Measurements from ENCODE around the gene HBEGF. TPM values are rescaled to one million over a fixed set of nuclear protein-coding genes. Genes with fewer than 3 reads are reported as not detected.

The HBEGF gene
- total RNA-seq, 4 donors from 2014 or later: 4.7 to 17.4 (median 6.6) TPM

DNA sequence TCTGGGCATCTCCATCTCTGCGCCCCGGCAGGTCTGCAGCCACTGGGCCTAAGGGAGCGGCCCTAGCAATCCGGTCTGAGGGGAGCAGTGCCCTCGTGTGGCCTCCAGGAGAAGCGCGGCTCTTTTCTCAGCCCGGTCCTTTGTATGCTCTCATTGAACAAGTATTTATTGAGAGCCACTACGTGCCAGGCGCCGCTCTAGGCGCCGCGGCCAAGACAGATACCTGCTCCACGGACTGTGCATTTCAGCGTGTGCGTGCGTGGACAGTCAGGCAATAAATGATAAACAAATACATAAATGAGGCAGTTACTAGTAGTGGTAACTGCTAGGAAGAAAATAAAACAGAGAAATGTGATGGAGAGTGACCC, 11.3 kb upstream of the HBEGF start:
- WGBS, 2 donors (ENCODE audit: low coverage in 1 of 2): 0 to 2% methylated on average over 9 of the region's 18 CpGs
- Histone ChIP-seq H3K36me3 (no peaks in the 10 kb centered on the region), H3K4me1 (peaks cover 0 to 11% (median 8%) of the 10 kb centered on the region in 3 donors), H3K9me3 (no peaks in the 10 kb centered on the region), H3K4me3 (peak overlapping the region in 1 of 2 donors; percentile 6), H3K27ac (no peak overlapping the region), H3K27me3 (no peaks in the 10 kb centered on the region)
- ATAC-seq: peak; percentile 94
- TF ChIP-seq, protein P1, sequence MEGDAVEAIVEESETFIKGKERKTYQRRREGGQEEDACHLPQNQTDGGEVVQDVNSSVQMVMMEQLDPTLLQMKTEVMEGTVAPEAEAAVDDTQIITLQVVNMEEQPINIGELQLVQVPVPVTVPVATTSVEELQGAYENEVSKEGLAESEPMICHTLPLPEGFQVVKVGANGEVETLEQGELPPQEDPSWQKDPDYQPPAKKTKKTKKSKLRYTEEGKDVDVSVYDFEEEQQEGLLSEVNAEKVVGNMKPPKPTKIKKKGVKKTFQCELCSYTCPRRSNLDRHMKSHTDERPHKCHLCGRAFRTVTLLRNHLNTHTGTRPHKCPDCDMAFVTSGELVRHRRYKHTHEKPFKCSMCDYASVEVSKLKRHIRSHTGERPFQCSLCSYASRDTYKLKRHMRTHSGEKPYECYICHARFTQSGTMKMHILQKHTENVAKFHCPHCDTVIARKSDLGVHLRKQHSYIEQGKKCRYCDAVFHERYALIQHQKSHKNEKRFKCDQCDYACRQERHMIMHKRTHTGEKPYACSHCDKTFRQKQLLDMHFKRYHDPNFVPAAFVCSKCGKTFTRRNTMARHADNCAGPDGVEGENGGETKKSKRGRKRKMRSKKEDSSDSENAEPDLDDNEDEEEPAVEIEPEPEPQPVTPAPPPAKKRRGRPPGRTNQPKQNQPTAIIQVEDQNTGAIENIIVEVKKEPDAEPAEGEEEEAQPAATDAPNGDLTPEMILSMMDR (IDR thresholded peaks at IDR 0.05): peak; percentile 79 to 95 (median 88)
- no peak for TF ChIP-seq EP300 (IDR thresholded peaks at IDR 0.05)

DNA sequence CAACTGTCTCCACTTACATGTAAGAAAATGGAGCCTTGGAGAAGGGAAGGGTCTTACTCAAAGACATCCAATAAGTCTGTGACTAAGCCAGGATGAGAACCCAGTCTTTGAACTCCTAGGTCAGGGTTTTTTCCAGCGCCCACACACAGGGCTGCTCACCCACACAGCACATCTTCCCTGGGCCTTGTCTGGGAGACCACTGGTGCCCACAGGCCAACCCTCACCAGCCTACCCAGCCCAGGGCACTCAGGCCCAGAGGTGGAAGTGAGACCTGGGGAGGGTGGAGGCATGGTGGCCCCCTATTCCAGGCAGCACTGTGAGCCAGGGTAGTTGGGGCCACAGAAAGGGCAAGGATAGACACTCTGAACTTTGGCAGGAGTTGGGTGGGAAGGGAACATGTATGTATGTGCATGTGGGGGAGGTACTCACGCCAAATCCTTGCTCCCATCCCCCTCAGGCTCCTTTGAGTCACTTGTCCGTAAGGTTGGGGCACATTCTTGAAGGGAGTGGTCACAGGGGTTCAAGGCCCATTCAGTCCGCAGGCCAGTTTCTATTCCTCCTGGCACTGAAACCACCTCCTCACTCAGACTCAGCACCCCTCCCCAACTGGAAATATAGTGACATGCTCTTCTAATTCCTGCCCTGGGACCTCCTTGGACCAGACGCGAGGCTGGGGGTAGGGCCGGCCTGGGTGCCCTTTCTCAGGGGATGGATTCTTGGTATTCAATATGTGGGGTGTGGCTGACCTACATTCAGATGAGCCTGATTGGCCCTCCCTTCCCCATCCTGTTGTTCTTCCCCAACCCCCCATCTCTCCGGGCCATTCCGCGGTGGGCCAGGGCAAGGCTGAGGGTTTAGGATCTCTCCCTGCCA, 10.7 kb upstream of the HBEGF start:
- Histone ChIP-seq H3K27me3 (no peaks in the 10 kb centered on the region), H3K27ac (no peak overlapping the region), H3K4me1 (peaks cover 0 to 11% (median 8%) of the 10 kb centered on the region in 3 donors), H3K9me3 (no peaks in the 10 kb centered on the region), H3K36me3 (no peaks in the 10 kb centered on the region), H3K4me3 (peak overlapping the region in 1 of 2 donors; percentile 6)
- no peak for ATAC-seq
- WGBS, 2 donors (ENCODE audit: low coverage in 1 of 2): 38 to 80% methylated on average over 3 to 5 of the region's 10 CpGs
- TF ChIP-seq POLR2A (IDR thresholded peaks at IDR 0.05) (no peak), POLR2AphosphoS5 (IDR thresholded peaks at IDR 0.05) (no peak), EP300 (IDR thresholded peaks at IDR 0.05) (no peak)
- TF ChIP-seq, protein P1 (IDR thresholded peaks at IDR 0.05): no peak

DNA sequence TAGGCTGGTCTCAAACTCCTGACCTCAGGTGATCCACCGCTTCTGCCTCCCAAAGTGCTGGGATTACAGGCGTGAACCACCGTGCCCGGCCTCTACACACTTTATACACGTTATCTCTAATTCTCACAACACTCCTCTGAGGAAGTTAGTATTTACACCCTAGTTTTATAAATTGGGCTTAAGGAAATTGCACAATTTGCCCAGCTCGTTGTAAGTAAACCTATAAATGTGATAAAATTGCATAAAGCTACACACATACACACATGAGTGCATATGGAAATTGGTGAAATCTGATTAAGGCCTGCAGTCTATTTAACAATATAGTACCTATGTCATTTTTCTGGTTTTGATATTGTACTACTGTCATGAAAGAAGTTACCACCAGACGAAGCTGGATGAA, 9.1 kb upstream of the HBEGF start:
- H3K9me3 ChIP-seq: no peaks in the 10 kb centered on the region
- 78 to 95% methylated on average over 7 of the region's 7 CpGs for WGBS, 2 donors (ENCODE audit: low coverage in 1 of 2)
- ATAC-seq: no peak
- no peaks in the 10 kb centered on the region for H3K36me3 ChIP-seq
- TF ChIP-seq EP300 (IDR thresholded peaks at IDR 0.05): no peak
- TF ChIP-seq, protein P1 (IDR thresholded peaks at IDR 0.05): no peak
- no peak for TF ChIP-seq POLR2AphosphoS5 (IDR thresholded peaks at IDR 0.05)
- TF ChIP-seq POLR2A (IDR thresholded peaks at IDR 0.05): no peak
- H3K4me1 ChIP-seq: peaks cover 0 to 11% (median 8%) of the 10 kb centered on the region in 3 donors
- H3K27me3 ChIP-seq: no peaks in the 10 kb centered on the region
- no peak overlapping the region for H3K27ac ChIP-seq
- H3K4me3 ChIP-seq: no peak overlapping the region

DNA sequence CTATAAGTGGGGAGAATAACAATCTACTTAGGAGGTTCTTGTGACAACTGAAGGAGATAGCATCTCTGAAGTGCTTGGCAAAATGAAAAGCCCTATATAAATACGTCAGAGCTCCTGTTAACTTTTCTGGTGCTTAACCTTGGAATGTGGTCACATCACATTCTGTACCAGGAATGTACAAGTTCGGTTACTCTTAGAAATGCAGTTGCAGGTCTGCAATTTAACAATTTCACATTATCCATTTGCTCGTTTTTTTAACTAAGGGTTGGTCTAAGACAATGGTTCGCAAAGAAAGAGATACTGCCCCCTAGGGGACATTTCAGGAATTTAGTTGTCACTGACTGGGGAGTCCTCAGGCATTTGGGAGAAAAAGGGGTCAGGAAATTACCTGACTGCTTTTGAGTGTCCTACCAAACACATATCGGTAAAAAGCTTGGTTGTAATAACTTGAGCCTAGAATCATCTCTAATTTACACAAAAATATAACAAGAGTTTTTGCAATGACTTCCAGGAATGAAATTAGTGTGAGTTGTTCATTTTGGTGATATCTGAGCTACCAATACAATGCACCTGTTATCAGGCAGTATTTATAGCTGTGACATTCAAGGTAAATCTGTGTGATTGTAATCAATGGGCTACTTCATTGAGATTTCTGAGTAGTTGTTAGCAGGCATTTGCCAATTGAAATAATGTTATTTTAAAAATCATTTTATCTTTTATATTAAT, 5.4 kb upstream of the HBEGF start:
- Histone ChIP-seq H3K4me1 (peaks cover 0 to 15% (median 8%) of the 10 kb centered on the region in 3 donors), H3K4me3 (no peak overlapping the region), H3K36me3 (no peaks in the 10 kb centered on the region), H3K9me3 (no peaks in the 10 kb centered on the region), H3K27me3 (no peaks in the 10 kb centered on the region), H3K27ac (no peak overlapping the region)
- TF ChIP-seq POLR2AphosphoS5 (IDR thresholded peaks at IDR 0.05) (no peak), EP300 (IDR thresholded peaks at IDR 0.05) (no peak), POLR2A (IDR thresholded peaks at IDR 0.05) (no peak)
- TF ChIP-seq, protein P1 (IDR thresholded peaks at IDR 0.05): peak; percentile 86 to 91 (median 90)
- WGBS, 2 donors (ENCODE audit: low coverage in 1 of 2): 4 to 6% methylated on average over 5 of the region's 5 CpGs
- peak; percentile 61 for ATAC-seq
